ENCODE data around the gene OSBPL2.

Gene OSBPL2

DNA sequence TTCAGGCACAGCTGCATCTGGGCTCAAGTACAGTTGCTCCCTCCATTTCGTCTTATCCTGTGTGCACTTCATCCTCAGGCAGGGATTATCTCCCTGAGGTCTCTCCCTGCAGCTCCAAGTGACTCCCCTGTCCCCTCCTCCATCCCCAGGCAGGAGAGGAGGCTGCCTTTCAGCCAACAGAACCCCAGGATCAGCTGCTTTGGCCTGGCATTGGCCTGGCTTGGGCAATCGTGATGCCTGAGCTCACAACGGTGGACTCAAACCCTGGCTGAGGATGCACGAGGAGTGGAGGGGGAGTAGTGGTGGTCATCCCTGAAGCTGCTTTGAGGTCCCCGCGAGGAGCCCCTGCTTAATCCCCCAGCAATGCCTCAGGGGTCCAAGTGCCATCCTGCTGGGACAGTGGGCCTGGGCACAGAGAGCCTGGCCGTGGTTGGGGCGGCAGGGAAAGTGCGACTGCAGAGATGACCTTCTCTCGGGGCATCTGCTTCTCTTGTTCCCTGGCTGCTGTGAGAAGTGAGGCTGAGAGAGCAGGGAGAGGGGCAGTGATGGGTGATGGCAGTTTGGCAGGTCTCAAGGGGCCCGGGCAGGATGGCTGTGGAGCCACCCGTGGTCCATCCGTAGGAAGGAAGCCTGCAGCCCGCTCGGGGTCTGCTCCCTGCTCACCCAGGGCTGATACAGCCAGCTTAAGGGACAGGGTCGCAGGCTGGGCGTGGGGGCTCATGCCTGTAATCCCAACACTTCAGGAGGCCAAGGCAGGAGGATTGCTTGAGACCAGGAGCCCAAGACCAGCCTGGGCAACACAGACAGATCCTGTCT, 12.3 kb upstream of the OSBPL2 start:
- peaks cover 10% of the 10 kb centered on the region for H3K27me3 Mint-ChIP-seq
- no peaks in the 10 kb centered on the region for H3K36me3 Mint-ChIP-seq
- H3K27ac Mint-ChIP-seq = no peak overlapping the region
- H3K9me3 Mint-ChIP-seq = no peaks in the 10 kb centered on the region
- H3K4me3 Mint-ChIP-seq = no peak overlapping the region
- no peaks in the 10 kb centered on the region for H3K4me1 Mint-ChIP-seq

GRCh38 chr20:62226707-62227590, 11.4 kb upstream of the OSBPL2 start:
- no peaks in the 10 kb centered on the region for H3K4me1 Mint-ChIP-seq
- peak overlapping the region; percentile 90 for H3K27ac Mint-ChIP-seq
- no peaks in the 10 kb centered on the region for H3K9me3 Mint-ChIP-seq
- peaks cover 9% of the 10 kb centered on the region for H3K27me3 Mint-ChIP-seq
- H3K4me3 Mint-ChIP-seq = no peak overlapping the region
- no peaks in the 10 kb centered on the region for H3K36me3 Mint-ChIP-seq

GRCh38 chr20:62227591-62227976, 10.7 kb upstream of the OSBPL2 start:
- H3K36me3 Mint-ChIP-seq = no peaks in the 10 kb centered on the region
- H3K27me3 Mint-ChIP-seq = peaks cover 9% of the 10 kb centered on the region
- H3K4me3 Mint-ChIP-seq = no peak overlapping the region
- H3K27ac Mint-ChIP-seq = no peak overlapping the region
- H3K4me1 Mint-ChIP-seq = no peaks in the 10 kb centered on the region
- H3K9me3 Mint-ChIP-seq = no peaks in the 10 kb centered on the region

- H3K4me3 Mint-ChIP-seq = no peak overlapping the region
- no peaks in the 10 kb centered on the region for H3K4me1 Mint-ChIP-seq
- no peaks in the 10 kb centered on the region for H3K36me3 Mint-ChIP-seq
- H3K27me3 Mint-ChIP-seq = peaks cover 9% of the 10 kb centered on the region
- H3K27ac Mint-ChIP-seq = no peak overlapping the region
- H3K9me3 Mint-ChIP-seq = no peaks in the 10 kb centered on the region
Measured at GRCh38 chr20:62227977-62228958, 10.1 kb upstream of the OSBPL2 start.

- peaks cover 11% of the 10 kb centered on the region for H3K27me3 Mint-ChIP-seq
- H3K4me1 Mint-ChIP-seq = no peaks in the 10 kb centered on the region
- no peak overlapping the region for H3K4me3 Mint-ChIP-seq
- no peak overlapping the region for H3K27ac Mint-ChIP-seq
- no peaks in the 10 kb centered on the region for H3K36me3 Mint-ChIP-seq
- H3K9me3 Mint-ChIP-seq = no peaks in the 10 kb centered on the region
Measured at GRCh38 chr20:62228982-62229545, 9.3 kb upstream of the OSBPL2 start.

DNA sequence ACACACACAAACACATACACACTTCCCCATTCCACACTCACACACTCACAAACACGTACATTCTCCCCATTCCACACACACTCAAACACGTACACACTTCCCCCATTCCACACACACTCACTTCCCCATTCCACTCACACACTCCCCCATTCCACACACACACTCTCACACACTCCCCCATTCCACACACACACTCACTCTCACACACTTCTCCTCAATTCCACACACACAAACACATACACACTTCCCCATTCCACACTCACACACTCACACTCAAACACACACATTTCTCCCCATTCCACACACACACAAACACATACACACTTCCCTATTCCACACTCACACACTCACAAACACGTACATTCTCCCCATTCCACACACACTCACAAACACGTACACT, 8.7 kb upstream of the OSBPL2 start:
- H3K4me1 Mint-ChIP-seq = no peaks in the 10 kb centered on the region
- no peaks in the 10 kb centered on the region for H3K9me3 Mint-ChIP-seq
- H3K27ac Mint-ChIP-seq = no peak overlapping the region
- no peaks in the 10 kb centered on the region for H3K36me3 Mint-ChIP-seq
- peaks cover 6% of the 10 kb centered on the region for H3K27me3 Mint-ChIP-seq
- no peak overlapping the region for H3K4me3 Mint-ChIP-seq

- H3K4me1 Mint-ChIP-seq = no peaks in the 10 kb centered on the region
- no peaks in the 10 kb centered on the region for H3K36me3 Mint-ChIP-seq
- H3K9me3 Mint-ChIP-seq = no peaks in the 10 kb centered on the region
- H3K27ac Mint-ChIP-seq = no peak overlapping the region
- peaks cover 4% of the 10 kb centered on the region for H3K27me3 Mint-ChIP-seq
- H3K4me3 Mint-ChIP-seq = no peak overlapping the region
Measured at GRCh38 chr20:62230276-62230675, 8.0 kb upstream of the OSBPL2 start.

DNA sequence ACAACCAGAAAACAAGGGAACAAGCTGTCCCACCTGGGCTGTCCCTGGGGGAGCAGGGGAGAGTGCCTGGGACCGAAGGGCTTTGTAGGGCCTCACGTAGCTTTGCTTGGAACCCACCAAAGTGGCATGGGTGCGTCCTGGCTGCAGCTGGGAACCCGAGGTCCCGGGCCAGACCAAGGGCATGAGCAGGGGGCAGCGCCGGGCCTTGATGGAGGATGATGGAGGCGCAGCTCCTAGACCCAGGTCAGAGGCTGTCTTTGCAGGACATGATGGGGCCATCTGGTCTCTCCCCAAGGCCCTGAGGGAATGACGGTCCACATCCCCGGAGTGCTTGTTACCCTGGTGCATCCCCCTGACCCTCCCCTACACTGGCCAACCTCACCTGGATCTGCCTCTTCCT, 7.6 kb upstream of the OSBPL2 start:
- H3K4me1 Mint-ChIP-seq = no peaks in the 10 kb centered on the region
- H3K27me3 Mint-ChIP-seq = peaks cover 4% of the 10 kb centered on the region
- H3K4me3 Mint-ChIP-seq = no peak overlapping the region
- no peak overlapping the region for H3K27ac Mint-ChIP-seq
- no peaks in the 10 kb centered on the region for H3K36me3 Mint-ChIP-seq
- no peaks in the 10 kb centered on the region for H3K9me3 Mint-ChIP-seq

DNA sequence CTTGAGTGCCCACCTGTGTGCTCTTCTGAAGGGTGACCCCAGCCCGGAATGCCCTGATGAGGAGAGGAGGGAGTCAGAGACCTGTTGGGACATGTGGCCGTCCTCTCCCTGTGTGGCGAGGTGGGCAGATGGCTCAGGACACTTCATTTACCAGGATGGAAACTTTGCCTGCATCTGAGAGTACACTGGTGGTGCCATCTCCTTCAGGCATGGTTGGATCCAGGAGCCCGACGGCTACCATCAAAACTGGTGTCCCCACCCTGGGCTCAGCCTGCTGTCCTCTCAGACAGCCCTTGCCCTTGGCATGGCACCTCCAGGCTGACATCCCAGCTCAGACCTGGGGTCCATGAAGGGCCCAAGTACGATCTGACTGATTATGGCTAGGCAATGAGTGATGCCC, 7.0 kb upstream of the OSBPL2 start:
- H3K36me3 Mint-ChIP-seq = no peaks in the 10 kb centered on the region
- no peak overlapping the region for H3K4me3 Mint-ChIP-seq

GRCh38 chr20:62232194-62232593, 6.1 kb upstream of the OSBPL2 start:
- H3K27ac Mint-ChIP-seq = no peak overlapping the region
- H3K27me3 Mint-ChIP-seq = peaks cover 4% of the 10 kb centered on the region
- no peaks in the 10 kb centered on the region for H3K9me3 Mint-ChIP-seq
- H3K36me3 Mint-ChIP-seq = no peaks in the 10 kb centered on the region
- no peaks in the 10 kb centered on the region for H3K4me1 Mint-ChIP-seq
- H3K4me3 Mint-ChIP-seq = no peak overlapping the region

More for the DNA sequence above, 7.0 kb upstream of the OSBPL2 start:
- Mint-ChIP-seq H3K27ac (no peak overlapping the region), H3K27me3 (peaks cover 6% of the 10 kb centered on the region), H3K4me1 (no peaks in the 10 kb centered on the region), H3K9me3 (no peaks in the 10 kb centered on the region)

DNA sequence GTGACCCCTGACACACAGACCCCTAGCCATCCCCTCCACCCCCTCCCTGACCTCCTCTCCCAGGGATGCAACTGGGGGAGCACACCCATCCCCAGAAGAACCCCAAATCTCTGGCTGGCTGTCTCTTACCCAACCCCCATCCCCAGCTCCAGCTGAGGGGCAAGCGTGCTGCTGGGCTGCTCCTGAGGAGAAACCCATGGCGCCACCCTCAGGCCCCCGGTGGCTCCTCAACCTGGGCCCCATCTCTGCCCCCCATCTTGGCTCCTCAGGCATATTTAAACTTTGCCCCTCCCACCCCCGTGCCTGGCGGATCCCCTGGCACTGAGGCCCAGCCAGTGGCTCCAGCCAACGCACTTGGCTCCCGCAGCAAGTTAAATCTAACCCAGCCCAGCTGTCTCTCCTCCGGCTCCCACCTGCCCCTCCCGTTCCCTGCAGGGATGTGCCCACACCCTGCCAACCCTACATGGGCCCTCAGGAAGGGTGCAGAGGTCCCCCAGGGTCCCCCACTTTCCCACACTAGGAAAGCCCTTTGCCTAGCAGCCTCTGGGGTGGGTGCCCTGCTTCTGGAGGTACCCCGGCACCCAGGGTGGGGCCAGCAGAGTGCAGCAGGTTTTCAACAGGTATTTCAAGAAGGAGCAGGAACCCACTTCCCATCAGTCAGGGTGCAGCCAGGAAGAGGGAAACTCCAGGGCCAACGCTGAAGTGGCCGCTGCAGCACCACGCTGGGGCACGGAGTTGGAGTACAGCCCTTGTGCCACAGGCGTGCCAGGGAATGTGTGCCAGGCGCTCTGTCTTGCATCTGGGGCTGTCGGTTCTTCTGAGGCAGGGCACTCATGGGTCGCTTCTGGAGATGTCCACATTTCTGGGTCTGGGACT, 5.3 kb upstream of the OSBPL2 start:
- no peaks in the 10 kb centered on the region for H3K36me3 Mint-ChIP-seq
- H3K4me3 Mint-ChIP-seq = no peak overlapping the region
- peak overlapping the region; percentile 23 for H3K27ac Mint-ChIP-seq
- no peaks in the 10 kb centered on the region for H3K9me3 Mint-ChIP-seq
- peaks cover 6% of the 10 kb centered on the region for H3K4me1 Mint-ChIP-seq
- peaks cover 4% of the 10 kb centered on the region for H3K27me3 Mint-ChIP-seq

DNA sequence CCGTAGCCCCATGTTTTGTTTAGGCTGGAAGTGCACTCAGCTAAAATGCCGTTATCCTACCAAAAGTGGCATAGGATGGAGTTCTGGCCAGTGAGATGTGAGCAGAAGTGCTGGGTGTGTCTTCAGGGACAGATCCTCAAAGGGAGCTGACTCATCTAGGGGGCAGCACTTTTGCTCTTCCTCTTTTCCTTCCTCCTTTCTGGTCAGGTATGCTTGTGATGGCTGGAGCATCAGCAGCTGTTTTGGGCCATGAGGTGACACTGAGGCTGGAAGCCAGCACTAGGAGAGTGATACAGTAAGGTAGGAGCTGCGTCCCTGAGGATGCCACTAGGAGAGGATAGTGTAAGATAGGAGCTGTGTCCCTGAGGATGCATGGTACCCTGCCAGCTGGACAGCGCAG, 4.6 kb upstream of the OSBPL2 start:
- no peaks in the 10 kb centered on the region for H3K9me3 Mint-ChIP-seq
- peaks cover 4% of the 10 kb centered on the region for H3K27me3 Mint-ChIP-seq
- H3K4me1 Mint-ChIP-seq = peaks cover 7% of the 10 kb centered on the region
- H3K36me3 Mint-ChIP-seq = no peaks in the 10 kb centered on the region
- no peak overlapping the region for H3K27ac Mint-ChIP-seq
- no peak overlapping the region for H3K4me3 Mint-ChIP-seq

GRCh38 chr20:62234339-62234738, 4.0 kb upstream of the OSBPL2 start:
- H3K4me1 Mint-ChIP-seq = peaks cover 8% of the 10 kb centered on the region
- no peak overlapping the region for H3K27ac Mint-ChIP-seq
- peaks cover 4% of the 10 kb centered on the region for H3K27me3 Mint-ChIP-seq
- no peak overlapping the region for H3K4me3 Mint-ChIP-seq
- no peaks in the 10 kb centered on the region for H3K36me3 Mint-ChIP-seq
- H3K9me3 Mint-ChIP-seq = no peaks in the 10 kb centered on the region

DNA sequence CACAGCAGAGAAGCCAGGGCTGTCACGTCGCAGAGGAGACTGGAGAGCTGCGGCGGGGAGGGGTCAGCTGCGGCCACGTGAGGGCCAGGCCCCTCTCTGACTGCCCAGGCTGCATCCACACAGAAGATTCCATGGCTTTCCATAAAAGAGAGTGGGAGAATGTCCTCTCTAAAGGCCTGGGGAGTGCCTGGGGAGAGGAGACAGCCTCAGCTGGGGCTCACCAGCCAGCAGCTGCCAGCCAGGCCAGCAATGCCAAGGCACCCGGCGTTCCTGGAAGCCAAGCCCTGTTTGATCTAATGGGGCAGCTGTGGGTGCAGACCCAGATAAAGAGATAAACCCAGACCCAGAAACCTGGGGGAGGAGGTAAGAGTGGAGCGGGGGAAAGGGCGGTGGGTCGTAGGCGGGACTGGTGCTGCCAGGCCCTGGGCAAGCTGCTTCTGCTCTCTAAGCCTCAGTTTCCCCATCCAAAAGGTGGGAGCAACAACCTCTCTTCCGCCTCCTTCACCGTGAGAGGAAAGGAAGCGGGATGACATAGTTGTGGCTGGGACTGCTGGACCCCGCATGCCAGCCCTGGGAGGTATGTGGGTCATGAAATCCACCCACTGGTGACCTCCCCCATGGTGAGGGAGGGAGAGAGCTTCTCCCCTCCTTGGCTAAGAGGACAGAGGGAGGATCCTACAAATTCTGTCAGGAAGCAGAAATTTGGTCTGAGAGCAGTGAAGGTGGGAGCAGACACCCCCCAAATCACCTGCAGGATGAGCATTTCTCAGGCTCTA, 3.1 kb upstream of the OSBPL2 start:
- Mint-ChIP-seq H3K27me3 (peaks cover 4% of the 10 kb centered on the region), H3K9me3 (no peaks in the 10 kb centered on the region), H3K4me1 (peaks cover 15% of the 10 kb centered on the region), H3K36me3 (no peaks in the 10 kb centered on the region), H3K4me3 (no peak overlapping the region), H3K27ac (no peak overlapping the region)

Data from activated naive CD4-positive, alpha-beta T cell treated with anti-CD3 and anti-CD28 coated beads, Interleukin-2, amount 50 U/mL, for 24 hours (primary cell).